OCI-LY7 (cell line): ENCODE measurements around the gene WDR4. TPM values are rescaled to one million over a fixed set of nuclear protein-coding genes. Genes with fewer than 3 reads are reported as not detected.

Experiments used
- BruUV-seq: library from RNA; stranded (reverse); fragments of 400-500 nt; replicated peaks from 2 replicates; lab custom pipeline; 2021; lab: Mats Ljungman, UMichigan
- CTCF ChIA-PET: fragments of 300-600 bp; sonication (Branson Sonifier 250); formaldehyde crosslinking; loops from one replicate; lab custom pipeline; 2022; ENCODE audit warnings: antibody characterized with exemption; ENCODE audit not compliant: unreplicated experiment; lab: Charles Lee
- POLR2A ChIA-PET: fragments of 300-600 bp; sonication (Branson Sonifier 250); formaldehyde crosslinking; loops from one replicate; lab custom pipeline; 2022; ENCODE audit warnings: antibody characterized with exemption; lab: Charles Lee
- DNase-seq: peaks from one replicate; pipeline ENCODE4 v3.0.0-alpha.2; 2015; ENCODE audit warnings: low spot score
- H2AFZ ChIP-seq: fragments of 200-600 bp; sonication (generic), shearing (Covaris generic); 2 replicates; pipeline ENCODE4 v1.6.1; 2014; ENCODE audit warnings: mild to moderate bottlenecking, antibody characterized with exemption, low read length, moderate library complexity
- H3K27ac ChIP-seq: fragments of 200-600 bp; sonication (generic); 2 replicates; pipeline ENCODE4 v1.5.1; 2014; ENCODE audit warnings: mixed run types, low read depth, mild to moderate bottlenecking, moderate library complexity, low read length, inconsistent platforms; ENCODE audit not compliant: poor library complexity, severe bottlenecking
- H3K36me3 ChIP-seq: fragments of 200-600 bp; sonication (generic); 2 replicates; pipeline ENCODE4 v1.6.1; 2014; ENCODE audit warnings: mild to moderate bottlenecking, antibody characterized with exemption, low read length, moderate library complexity, mixed read lengths; ENCODE audit not compliant: insufficient read depth
- H3K4me1 ChIP-seq: fragments of 200-600 bp; sonication (generic); 2 replicates; pipeline ENCODE4 v1.5.1; 2014; ENCODE audit warnings: mild to moderate bottlenecking, low read length; ENCODE audit not compliant: insufficient read depth, poor library complexity, severe bottlenecking
- H3K4me2 ChIP-seq: fragments of 200-600 bp; sonication (generic); 2 replicates; pipeline ENCODE4 v1.6.1; 2014; ENCODE audit warnings: mild to moderate bottlenecking, low read length
- H3K4me3 ChIP-seq: fragments of 200-600 bp; sonication (generic); 2 replicates; pipeline ENCODE4 v1.5.1; 2014; ENCODE audit warnings: mild to moderate bottlenecking, low read depth, low read length; ENCODE audit not compliant: poor library complexity, severe bottlenecking
- H3K79me2 ChIP-seq: fragments of 200-600 bp; sonication (generic); 2 replicates; pipeline ENCODE4 v1.6.1; 2016; ENCODE audit warnings: low read depth, mild to moderate bottlenecking, low read length, moderate library complexity, mixed read lengths; ENCODE audit not compliant: insufficient read depth
- H3K9me2 ChIP-seq: fragments of 200-600 bp; sonication (generic); 2 replicates; pipeline ENCODE4 v1.6.1; 2016; ENCODE audit warnings: mild to moderate bottlenecking, low read length, mixed read lengths; ENCODE audit not compliant: insufficient read depth
- H3K9me3 ChIP-seq: fragments of 200-600 bp; sonication (generic); 2 replicates; pipeline ENCODE4 v1.6.1; 2014; ENCODE audit warnings: mild to moderate bottlenecking, mixed run types, low read length, mixed read lengths
- H4K20me1 ChIP-seq: fragments of 200-600 bp; sonication (generic); 2 replicates; pipeline ENCODE4 v1.6.1; 2014; ENCODE audit warnings: mild to moderate bottlenecking, antibody characterized with exemption, low read length, moderate library complexity, mixed read lengths; ENCODE audit not compliant: insufficient read depth
- CTCF ChIP-seq: fragments of 200-600 bp; sonication (generic); conservative IDR thresholded peaks from 2 replicates; pipeline ENCODE4 v1.5.1; 2014; ENCODE audit warnings: mild to moderate bottlenecking, antibody characterized with exemption, low read length, moderate library complexity, mixed read lengths
- EZH2phosphoT487 ChIP-seq: fragments of 200-600 bp; sonication (generic); IDR thresholded peaks from 2 replicates; pipeline ENCODE4 v1.6.1; 2018; ENCODE audit warnings: low read depth, borderline replicate concordance, mild to moderate bottlenecking, mixed run types, antibody characterized with exemption, low read length, moderate library complexity, mixed read lengths
- intact Hi-C: fragments of 100-400 bp; cut with micrococcal nuclease; formaldehyde crosslinking; loops from one replicate; pipeline ENCODE4 v1.10.0; 2022; ENCODE audit not compliant: unreplicated experiment
- total RNA-seq, 2 experiments: library from RNA; depleted of rRNA in 1 of 2; stranded (reverse); fragments of >200 nt in 1 of 2; shearing (Covaris generic) in 1 of 2; gene quantifications; 2 replicates each; pipeline ENCODE4 v1.2.3, GENCODE V29; 2014 to 2022

WDR4 gene
- total RNA-seq, 2 experiments from 2014 or later, result 45.7 to 73.8 TPM

DNA sequence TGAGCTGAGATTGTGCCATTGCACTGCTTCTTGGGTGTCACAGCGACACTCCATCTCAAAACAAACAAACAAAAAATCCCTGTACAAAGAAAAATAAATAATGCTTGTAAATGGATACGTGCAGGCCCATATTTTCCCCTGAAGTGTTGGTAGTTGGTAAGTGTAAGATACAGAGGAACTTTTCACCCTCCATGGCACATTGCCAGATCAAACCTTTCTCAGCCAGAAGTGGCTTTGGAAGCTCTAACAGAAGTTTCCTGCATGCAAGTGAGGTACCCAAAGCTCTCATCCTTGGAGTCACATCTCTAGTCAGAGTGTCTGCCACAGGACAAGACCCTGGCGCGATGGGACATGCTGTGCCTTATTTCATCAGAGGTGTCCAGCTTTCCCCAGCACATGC, 21.1 kb upstream of the WDR4 start:
- H3K79me2 ChIP-seq, result no peaks in the 10 kb centered on the region
- ChIA-PET POLR2A (no interaction called here), CTCF (no interaction called here)
- no peak overlapping the region for H2AFZ ChIP-seq
- no peak for DNase-seq
- no peak overlapping the region for H3K27ac ChIP-seq
- no peak overlapping the region for H3K4me2 ChIP-seq
- TF ChIP-seq CTCF (no peak), EZH2phosphoT487 (no peak)
- no peaks in the 10 kb centered on the region for H3K9me2 ChIP-seq
- H3K9me3 ChIP-seq, result no peaks in the 10 kb centered on the region
- no peak overlapping the region for H3K4me3 ChIP-seq
- intact Hi-C loops, result loop anchor here (10.0 kb wide), 1 partner anchor 54 kb away; no protein-coding TSS in a partner anchor
- peaks cover 42% of the 10 kb centered on the region for H3K36me3 ChIP-seq
- no peaks in the 10 kb centered on the region for H3K4me1 ChIP-seq
- H4K20me1 ChIP-seq, result no peaks in the 10 kb centered on the region
- no TSS peak for BruUV-seq

GRCh38 chr21:42892931-42893755, 13.8 kb upstream of the WDR4 start, which contains the start of gene NDUFV3:
NDUFV3 (plus strand) TSS chr21:42893309; CDS start chr21:42893334, 25 bp downstream.
- peaks cover 14% of the 10 kb centered on the region for H3K4me1 ChIP-seq
- H2AFZ ChIP-seq, result peak within 1 kb of the TSS; percentile 70
- H3K4me2 ChIP-seq, result peak within 1 kb of the TSS; percentile 93
- H3K79me2 ChIP-seq, result peaks cover 13% of the 10 kb centered on the region; the same call in 1 of the 2 replicates
- H3K27ac ChIP-seq, result peak within 1 kb of the TSS; percentile 49
- intact Hi-C loops, result loop anchor here (2.0 kb wide), 1 partner anchor 14 kb away; the partner anchor contains the start of gene WDR4
- H4K20me1 ChIP-seq, result no peaks in the 10 kb centered on the region
- no peaks in the 10 kb centered on the region for H3K9me2 ChIP-seq
- H3K36me3 ChIP-seq, result peaks cover 9% of the 10 kb centered on the region; the same call in 1 of the 2 replicates
- ChIA-PET CTCF (interaction anchor here (0.6 kb wide), 2 partner anchors 18 to 437 kb away, joined by 3 read pairs; no protein-coding TSS in a partner anchor), POLR2A (interaction anchor here (0.8 to 1.9 kb wide), 7 partner anchors 12 to 770 kb away, joined by 3 to 8 read pairs (median 3); no protein-coding TSS in a partner anchor)
- TF ChIP-seq EZH2phosphoT487, result no peak
- no peak for TF ChIP-seq CTCF
- peak within 1 kb of the TSS; percentile 92 for H3K4me3 ChIP-seq
- peak; percentile 100 for DNase-seq
- BruUV-seq, result no TSS peak
- no peaks in the 10 kb centered on the region for H3K9me3 ChIP-seq
